ENCODE measurements around the gene SIGLEC1. TPM values are rescaled to one million over a fixed set of nuclear protein-coding genes. Genes with fewer than 3 reads are reported as not detected.

SIGLEC1 gene
- under 0.01 TPM in 1 of 2 replicates, not detected in the other for total RNA-seq

GRCh38 chr20:3712279-3712873 lies at the start of gene SIGLEC1:
Gene SIGLEC1, minus strand, starts transcription at chr20:3712600. Its CDS starts 5,472 bp downstream, at chr20:3707128.

DNA sequence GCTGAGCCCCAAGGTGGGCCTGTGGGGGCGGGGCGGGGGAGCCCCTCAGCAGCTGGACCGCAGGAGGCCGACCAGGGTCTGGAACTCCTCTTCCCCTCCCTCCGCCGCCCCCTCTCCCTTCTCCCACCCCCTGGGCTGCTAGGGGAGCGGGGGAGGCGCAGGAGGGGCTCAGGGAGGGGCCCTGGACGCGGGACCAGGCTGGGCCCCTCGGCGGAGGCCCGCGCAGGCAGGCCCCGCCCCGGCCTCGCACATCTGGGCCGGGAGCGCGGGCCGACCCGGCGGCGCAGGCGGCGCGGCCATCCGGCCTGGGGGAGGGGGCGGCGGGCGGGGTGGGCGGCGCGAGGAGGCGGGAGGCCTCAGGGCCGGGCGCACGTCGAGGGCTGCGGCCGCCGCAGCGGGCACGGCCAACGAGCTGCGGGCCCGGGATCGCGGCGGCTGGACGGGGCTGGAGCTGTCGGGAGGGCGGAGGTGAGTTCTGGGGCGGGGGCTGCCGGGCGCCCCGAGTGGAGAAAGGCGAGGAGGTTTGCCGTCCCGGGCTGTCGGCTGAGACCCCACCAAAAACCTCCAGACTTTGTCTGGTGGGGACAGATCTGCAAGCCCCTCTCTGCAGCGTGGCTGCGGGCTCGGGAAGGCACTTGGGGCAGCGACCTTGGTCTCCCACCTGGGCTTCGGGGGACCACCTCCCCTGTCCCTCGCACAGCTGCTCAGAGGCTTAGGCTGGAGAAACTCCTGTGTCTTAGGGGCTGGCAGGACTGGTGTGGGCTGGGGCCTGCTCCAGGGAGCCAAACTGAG lies 20.1 kb upstream of the SIGLEC1 start, which contains the start of gene HSPA12B:
TSS of gene HSPA12B (plus strand) at position 359 of the 792 bp plus-strand sequence. CDS start 5,990 bp downstream, outside the sequence.

GRCh38 chr20:3681931-3682781 lies 30.2 kb downstream of the SIGLEC1 start, which contains the start of gene ADAM33:
Gene ADAM33, minus strand, starts transcription at chr20:3682010. Its CDS starts 6 bp downstream, at chr20:3682004.

DNA sequence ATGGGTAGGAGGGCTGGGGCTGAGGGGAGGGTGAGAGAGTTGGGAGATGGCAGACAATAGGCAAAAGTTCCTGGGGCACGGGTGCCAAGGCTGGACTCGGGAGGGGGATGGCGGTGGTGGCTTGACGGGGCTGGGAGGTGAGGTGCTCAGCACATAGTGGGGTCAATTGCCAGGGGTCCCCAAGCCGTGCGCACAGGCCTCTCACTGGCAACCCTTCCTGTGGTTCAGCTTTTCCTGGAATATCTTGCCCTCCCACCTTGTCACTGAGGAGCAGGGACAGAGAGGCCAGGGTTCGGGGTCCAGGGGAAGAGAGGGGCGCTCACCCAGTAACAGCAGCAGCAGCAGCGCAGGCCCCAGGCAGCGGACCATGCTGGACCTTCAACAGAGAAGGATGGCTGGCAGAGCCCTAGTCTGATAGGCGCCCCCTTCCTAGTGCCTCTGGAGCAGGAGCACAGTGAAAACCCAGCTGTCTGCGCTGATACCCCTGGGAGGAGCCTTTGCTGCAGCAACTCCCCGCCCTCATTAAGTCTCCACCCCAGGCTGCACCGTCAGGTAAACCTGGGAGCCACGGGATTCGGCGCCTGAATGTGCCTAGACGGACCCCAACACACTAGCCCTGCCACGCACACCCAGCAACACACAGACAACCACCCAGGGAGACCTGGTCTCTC lies 49.2 kb downstream of the SIGLEC1 start, which contains the start of gene GFRA4:
TSS of gene GFRA4 (minus strand) at position 369 of the 671 bp plus-strand sequence. CDS start at position 369, 0 bp downstream.

Other genes starting within 250 kb of the SIGLEC1 start
- 31.3 and 43.4 TPM in 2 replicates for gene ATRN, start 241.6 kb downstream of the SIGLEC1 start, total RNA-seq
- gene GFRA4, start 49.2 kb downstream of the SIGLEC1 start, total RNA-seq = not detected in 2 replicates
- gene ADAM33, start 30.6 kb downstream of the SIGLEC1 start, total RNA-seq = 21.9 and 44.4 TPM in 2 replicates
- 0.14 and 0.46 TPM in 2 replicates for gene HSPA12B, start 20.1 kb upstream of the SIGLEC1 start, total RNA-seq
- gene ADISSP, start 55.2 kb upstream of the SIGLEC1 start, total RNA-seq = 15.1 and 16.5 TPM in 2 replicates
- gene SPEF1, start 68.8 kb upstream of the SIGLEC1 start, total RNA-seq = 0.14 and 0.28 TPM in 2 replicates
- 70.1 and 101 TPM in 2 replicates for gene CENPB, start 74.1 kb upstream of the SIGLEC1 start, total RNA-seq
- gene CDC25B, start 83.7 kb upstream of the SIGLEC1 start, total RNA-seq = 18.9 and 20.5 TPM in 2 replicates
- 13.5 and 15.9 TPM in 2 replicates for gene AP5S1, start 107.9 kb upstream of the SIGLEC1 start, total RNA-seq
- gene MAVS, start 134.2 kb upstream of the SIGLEC1 start, total RNA-seq = 12.5 and 16.9 TPM in 2 replicates
- gene PANK2, start 176.8 kb upstream of the SIGLEC1 start, total RNA-seq = 43.9 and 52.4 TPM in 2 replicates